Measurements from ENCODE around the gene CCDC141.

CCDC141 gene

GRCh38 chr2:178819147-178819875 is 230.6 kb downstream of the CCDC141 start:
- no peak for DNase-seq

- DNase-seq = no peak
These were observed 238.0 kb downstream of the CCDC141 start for GRCh38 chr2:178811901-178812300.

DNA sequence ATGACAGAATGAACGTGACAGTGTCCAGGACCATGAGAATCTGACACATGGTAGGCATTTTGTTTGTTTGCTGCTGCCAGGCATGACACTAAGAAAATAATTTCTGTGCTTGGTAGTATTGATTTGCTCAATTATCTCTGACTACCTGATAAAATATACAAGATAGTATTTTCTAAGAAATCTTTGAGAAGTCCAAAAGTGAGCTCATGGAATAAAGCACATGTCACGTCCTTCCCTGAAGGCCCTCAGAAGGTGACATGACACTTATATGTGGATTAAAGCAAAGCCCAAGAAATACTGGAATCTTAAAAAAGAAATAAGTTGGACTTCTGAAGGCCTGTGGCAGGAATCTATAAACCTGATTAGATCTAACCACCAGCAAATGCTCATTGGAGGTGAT is 238.9 kb downstream of the CCDC141 start:
- no peak for DNase-seq

DNA sequence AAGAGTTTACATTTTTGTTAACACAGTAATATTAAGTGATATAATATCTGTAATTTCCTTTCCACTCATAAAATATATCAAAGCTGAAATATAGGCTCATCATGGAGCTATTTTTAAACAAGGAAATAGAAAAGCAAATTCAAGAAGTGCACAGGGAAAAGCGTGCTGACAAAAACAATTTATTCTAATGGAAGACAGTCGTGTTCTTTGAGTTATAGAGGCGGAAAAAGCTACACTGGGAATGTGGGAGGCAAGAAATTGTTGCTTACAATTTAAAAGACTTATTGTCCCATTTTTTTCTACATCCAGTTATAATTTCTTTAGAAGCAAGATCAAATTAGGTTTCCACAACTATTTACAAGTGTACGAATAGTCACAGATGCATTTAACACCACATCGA is 239.5 kb downstream of the CCDC141 start:
- DNase-seq = no peak

GRCh38 chr2:178807227-178808008 is 242.5 kb downstream of the CCDC141 start, which contains the start of gene TTN:
Gene TTN (minus strand): TSS chr2:178807423. CDS start chr2:178804642, 2,781 bp downstream.
- no peak for DNase-seq

- DNase-seq = no peak
These were observed 243.4 kb downstream of the CCDC141 start for GRCh38 chr2:178806543-178806942.

DNA sequence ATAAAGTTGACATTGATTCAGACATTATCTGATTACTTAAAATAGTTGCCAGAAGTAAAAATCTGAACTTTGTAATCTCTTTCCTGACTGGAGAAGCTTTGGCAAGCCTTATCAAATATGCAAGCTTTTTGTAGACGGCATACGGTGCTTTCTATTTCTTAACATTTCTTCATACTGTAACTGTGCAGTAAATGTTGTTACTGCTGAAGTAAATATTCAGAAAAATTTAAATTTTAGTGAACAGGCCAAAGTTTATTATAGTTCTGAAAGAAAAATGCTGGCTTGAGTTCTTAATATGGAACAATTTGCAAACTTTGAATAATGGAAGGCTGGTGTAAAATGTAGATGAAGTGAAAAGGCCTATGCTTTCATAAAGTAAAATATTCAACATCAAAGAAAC is 244.5 kb downstream of the CCDC141 start:
- DNase-seq = no peak

- no peak for DNase-seq
These were observed 245.1 kb downstream of the CCDC141 start for GRCh38 chr2:178804791-178805190.

DNA sequence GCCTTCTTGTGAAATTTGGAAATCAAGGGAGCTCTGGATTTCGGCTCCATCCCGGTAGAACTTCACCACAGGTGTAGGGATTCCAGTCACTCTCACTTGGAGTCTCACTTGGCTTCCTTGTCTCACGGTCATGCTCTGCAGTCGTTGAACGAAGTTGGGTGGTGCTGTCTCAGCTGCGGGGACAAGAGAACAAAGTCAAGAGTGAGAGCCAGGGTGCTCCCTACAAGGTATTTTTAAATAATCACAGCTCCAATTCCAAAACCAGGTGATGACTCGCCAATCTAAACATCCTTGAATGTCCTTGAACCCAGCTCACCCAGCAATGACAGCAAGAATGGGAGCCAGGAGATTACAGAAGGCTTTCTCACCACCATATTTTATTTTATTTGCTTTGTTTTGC is 249.4 kb downstream of the CCDC141 start:
- DNase-seq = no peak

DNA sequence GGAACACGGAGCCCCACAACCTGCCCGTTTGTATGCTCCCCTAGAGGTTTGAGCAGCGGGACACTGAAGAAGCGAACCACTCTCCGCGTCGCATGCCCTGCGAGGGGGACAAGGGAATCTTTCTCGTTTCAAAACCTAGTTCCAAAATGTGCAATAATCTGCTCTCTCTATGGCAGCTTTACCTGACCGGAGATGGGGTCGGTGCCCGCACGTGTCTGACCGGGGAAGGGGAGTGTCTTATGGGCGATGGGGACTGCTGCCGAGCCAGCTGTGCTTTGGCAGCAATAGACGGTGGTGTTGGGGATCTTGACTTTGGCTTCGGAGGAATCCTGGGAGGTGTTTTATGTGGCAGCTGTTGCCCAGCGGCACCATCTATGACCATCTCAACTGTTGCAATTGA is 250.6 kb downstream of the CCDC141 start:
- DNase-seq = no peak

DNA sequence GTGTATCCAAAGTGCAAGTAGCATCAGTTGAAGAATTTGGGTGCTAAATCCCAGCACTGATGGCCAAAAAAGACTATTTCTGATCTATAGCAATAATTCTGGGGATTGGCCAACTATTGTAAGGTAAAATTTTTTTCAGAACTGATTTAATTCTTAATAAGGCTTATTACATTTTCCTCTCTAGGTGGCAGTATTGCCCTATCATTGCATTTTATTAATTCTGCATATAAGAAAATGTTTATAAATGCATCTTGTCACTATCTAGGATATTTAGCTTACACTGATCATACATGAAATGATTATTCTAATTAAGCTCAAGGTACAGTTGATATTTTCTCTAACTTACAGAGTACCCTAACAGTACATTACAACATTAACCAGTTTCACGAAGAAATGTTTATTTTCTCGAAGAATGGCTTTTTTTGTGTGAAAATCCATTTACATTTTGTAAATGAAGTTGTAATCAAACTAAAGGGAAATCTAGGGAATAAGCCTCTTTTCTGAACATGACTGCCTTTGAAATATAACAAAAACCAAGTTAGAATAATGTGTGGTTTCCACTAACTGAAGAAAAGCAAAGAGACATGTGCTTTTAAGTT is 253.8 kb downstream of the CCDC141 start:
- peak; percentile 48 for DNase-seq

DNA sequence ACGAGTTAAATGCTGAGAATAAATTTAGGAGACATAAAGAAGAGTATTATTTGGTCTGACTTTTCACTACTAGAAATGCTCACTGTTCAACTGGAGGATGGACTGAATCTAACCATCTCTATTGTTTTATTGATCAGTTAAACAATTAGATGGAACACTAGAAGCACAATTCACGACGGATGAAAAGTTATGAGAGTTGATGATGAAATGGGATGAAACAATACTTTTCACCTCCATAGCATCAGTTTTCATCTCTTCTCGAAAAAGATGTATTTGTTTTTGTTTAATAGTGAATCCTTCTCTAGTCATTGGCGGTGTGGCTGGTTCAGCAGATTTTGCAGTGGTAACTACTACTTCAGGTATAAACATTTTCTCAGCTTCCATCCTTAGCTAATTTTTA is 262.0 kb downstream of the CCDC141 start:
- DNase-seq = no peak

GRCh38 chr2:178787155-178787554 is 262.8 kb downstream of the CCDC141 start:
- no peak for DNase-seq

GRCh38 chr2:178783889-178784288 is 266.0 kb downstream of the CCDC141 start:
- no peak for DNase-seq

- no peak for DNase-seq
These were observed 267.7 kb downstream of the CCDC141 start for GRCh38 chr2:178782236-178782635.
